ENCODE data around the gene MGAT4A.

MGAT4A gene

DNA sequence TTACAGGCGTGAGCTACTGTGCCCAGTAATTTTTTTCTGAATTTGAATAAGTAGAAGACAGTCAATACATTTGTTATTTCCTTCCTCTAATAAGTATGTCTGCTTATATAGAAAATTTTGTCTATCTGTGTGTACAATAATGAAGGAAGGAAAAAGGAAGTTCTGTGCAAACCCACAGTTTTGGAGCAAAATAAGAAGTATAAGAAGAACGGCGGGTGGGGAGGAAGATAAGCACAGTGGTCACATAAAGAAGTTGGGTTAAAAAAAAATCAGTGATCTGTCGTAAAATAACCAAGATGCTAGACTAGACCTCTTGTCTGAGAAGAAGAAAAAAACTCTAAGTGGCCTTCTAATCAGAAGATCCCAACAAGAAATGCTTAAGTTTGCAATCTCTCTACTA is 20.2 kb downstream of the MGAT4A start:
- Histone ChIP-seq H3K27ac (no peak overlapping the region), H3K36me3 (replicated peaks) (no peaks in the 10 kb centered on the region), H3K4me3 (ENCODE audit: low read depth, low read length) (no peak overlapping the region), H3K27me3 (replicated peaks) (no peaks in the 10 kb centered on the region)
- in situ Hi-C loops (cut with HindIII; ENCODE audit: low pct_ligation_motif_present, low sequenced_read_pairs): no loop called here
- TF ChIP-seq, protein P1, sequence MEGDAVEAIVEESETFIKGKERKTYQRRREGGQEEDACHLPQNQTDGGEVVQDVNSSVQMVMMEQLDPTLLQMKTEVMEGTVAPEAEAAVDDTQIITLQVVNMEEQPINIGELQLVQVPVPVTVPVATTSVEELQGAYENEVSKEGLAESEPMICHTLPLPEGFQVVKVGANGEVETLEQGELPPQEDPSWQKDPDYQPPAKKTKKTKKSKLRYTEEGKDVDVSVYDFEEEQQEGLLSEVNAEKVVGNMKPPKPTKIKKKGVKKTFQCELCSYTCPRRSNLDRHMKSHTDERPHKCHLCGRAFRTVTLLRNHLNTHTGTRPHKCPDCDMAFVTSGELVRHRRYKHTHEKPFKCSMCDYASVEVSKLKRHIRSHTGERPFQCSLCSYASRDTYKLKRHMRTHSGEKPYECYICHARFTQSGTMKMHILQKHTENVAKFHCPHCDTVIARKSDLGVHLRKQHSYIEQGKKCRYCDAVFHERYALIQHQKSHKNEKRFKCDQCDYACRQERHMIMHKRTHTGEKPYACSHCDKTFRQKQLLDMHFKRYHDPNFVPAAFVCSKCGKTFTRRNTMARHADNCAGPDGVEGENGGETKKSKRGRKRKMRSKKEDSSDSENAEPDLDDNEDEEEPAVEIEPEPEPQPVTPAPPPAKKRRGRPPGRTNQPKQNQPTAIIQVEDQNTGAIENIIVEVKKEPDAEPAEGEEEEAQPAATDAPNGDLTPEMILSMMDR (IDR thresholded peaks at IDR 0.05; ENCODE audit: low read depth, low read length, missing control alignments): no peak
- DNase-seq: no peak

DNA sequence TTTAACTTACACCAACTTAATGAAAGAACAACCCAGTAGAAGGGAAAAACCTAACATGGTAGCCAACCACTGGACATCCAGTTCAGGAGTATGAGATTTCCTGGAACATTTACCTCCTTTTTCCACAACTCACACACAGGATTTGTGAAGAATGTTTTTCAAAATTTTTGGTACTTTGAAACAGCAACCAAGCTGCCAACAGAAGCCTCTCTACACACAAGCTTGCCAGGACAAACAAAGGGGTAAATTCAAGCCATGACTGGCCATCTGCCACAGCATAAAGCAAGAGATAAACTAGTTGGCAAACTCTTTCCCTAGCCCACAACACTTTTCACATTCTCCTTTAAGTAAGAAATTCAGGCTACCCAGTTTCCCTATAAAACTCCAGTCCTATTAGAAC is 21.4 kb downstream of the MGAT4A start:
- in situ Hi-C loops (cut with HindIII; ENCODE audit: low pct_ligation_motif_present, low sequenced_read_pairs): no loop called here
- no peaks in the 10 kb centered on the region for H3K27me3 ChIP-seq (replicated peaks)
- no peaks in the 10 kb centered on the region for H3K36me3 ChIP-seq (replicated peaks)
- TF ChIP-seq, protein P1 (IDR thresholded peaks at IDR 0.05; ENCODE audit: low read depth, low read length, missing control alignments): no peak
- H3K4me3 ChIP-seq (ENCODE audit: low read depth, low read length): no peak overlapping the region
- no peak for DNase-seq
- no peak overlapping the region for H3K27ac ChIP-seq

DNA sequence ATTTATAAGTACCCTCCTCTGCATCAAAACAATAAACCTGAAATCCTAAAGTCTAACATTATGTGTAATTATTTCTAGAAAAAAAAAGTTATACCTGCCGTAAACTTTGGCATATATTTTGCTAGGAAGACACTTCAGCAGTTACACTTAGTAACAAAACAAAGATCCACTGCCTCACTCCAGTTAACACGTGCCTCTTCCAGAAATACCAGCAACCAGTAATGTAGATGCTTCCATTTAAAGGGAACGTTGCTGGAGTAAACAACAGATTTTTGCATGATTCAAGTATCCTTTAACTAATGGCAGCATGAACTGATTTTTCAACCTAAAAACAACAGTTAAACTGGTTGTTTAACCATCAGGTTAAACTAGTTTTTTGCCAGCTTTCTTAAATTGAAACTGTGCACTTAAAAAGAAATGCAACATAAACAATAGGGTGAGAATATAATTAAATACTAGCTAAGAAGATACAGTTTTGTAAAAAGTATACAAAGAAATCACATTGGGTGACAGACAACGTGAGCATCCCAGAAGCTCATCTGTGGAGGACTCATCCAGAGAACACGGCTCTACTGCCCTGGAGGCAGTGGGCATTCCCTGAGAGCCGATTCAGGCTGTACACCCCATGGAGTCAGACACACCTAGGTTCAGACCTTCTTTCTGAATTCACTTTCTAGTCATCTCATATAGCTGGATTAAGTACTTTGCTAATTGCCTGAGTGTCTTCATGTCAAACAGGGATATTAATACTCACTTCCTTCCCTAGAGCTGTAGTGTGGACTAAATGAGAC is 22.3 kb downstream of the MGAT4A start:
- no peaks in the 10 kb centered on the region for H3K27me3 ChIP-seq (replicated peaks)
- no peak overlapping the region for H3K27ac ChIP-seq
- DNase-seq: no peak
- TF ChIP-seq, protein P1 (IDR thresholded peaks at IDR 0.05; ENCODE audit: low read depth, low read length, missing control alignments): no peak
- no peaks in the 10 kb centered on the region for H3K36me3 ChIP-seq (replicated peaks)
- in situ Hi-C loops (cut with HindIII; ENCODE audit: low pct_ligation_motif_present, low sequenced_read_pairs): no loop called here
- no peak overlapping the region for H3K4me3 ChIP-seq (ENCODE audit: low read depth, low read length)

DNA sequence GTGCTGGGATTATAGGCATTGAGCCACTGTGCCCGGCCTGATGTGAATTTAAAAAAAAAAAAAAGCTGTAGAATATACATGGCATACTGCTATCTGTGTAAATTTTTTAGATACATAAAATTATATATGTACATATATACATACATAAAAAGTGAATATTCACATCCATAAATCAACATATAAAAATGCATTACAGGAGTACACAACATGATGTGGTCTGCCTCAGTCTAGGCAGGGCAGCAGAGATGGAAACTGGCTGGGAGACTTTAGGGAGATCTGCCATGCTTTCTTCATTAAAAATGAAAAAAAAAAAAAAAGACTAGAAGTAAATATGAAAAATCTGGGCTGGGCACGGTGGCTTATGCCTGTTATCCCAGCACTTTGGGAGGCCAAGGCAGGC is 24.3 kb downstream of the MGAT4A start:
- Histone ChIP-seq H3K27ac (no peak overlapping the region), H3K36me3 (replicated peaks) (no peaks in the 10 kb centered on the region), H3K27me3 (replicated peaks) (no peaks in the 10 kb centered on the region), H3K4me3 (ENCODE audit: low read depth, low read length) (no peak overlapping the region)
- in situ Hi-C loops (cut with HindIII; ENCODE audit: low pct_ligation_motif_present, low sequenced_read_pairs): no loop called here
- DNase-seq: no peak
- TF ChIP-seq, protein P1 (IDR thresholded peaks at IDR 0.05; ENCODE audit: low read depth, low read length, missing control alignments): no peak

DNA sequence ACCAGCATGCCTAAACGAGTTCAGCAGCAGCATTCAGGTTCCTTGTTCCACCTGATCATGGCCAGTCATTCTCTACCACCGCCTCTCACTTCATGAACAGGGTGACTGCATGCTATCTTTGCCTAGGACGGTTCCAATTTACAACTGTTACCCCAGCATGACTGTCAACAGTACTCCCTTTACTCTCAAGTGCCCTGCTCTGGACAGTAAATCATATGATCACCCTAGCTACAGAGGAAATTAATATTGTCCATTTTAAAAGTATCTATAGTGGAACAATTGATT is 25.7 kb downstream of the MGAT4A start:
- Histone ChIP-seq H3K27ac (no peak overlapping the region), H3K27me3 (replicated peaks) (no peaks in the 10 kb centered on the region), H3K4me3 (ENCODE audit: low read depth, low read length) (no peak overlapping the region), H3K36me3 (replicated peaks) (no peaks in the 10 kb centered on the region)
- TF ChIP-seq, protein P1 (IDR thresholded peaks at IDR 0.05; ENCODE audit: low read depth, low read length, missing control alignments): no peak
- no peak for DNase-seq
- in situ Hi-C loops (cut with HindIII; ENCODE audit: low pct_ligation_motif_present, low sequenced_read_pairs): no loop called here
